ENCODE data around the gene UBAP1L.
A peak's percentile ranks its signal among the peaks of the same experiment; 100 is the strongest.
"Not testable (repeated sequence)": the region's sequence is repeated elsewhere in the genome, so short reads cannot be mapped to it uniquely, and the experiment has no call there.

The UBAP1L gene

DNA sequence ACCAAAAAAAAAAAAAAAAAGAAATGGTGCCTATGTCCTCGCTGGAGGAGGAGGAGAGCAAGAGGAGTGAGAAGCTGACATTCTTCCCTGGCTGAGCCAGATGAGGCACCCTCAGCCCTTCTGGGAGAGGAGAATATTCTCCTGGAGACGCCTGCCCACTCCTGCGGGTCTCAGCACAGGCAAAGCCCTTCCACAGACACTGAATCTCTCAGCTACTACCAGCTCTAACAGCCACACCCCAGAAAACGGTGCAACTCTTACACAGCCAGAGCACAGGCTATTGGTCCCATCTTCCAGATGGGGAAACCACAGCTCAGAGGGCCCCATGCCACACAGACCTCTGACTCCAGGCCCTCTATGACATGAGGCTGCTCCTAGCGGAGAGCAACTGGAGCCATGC, 52.9 kb downstream of the UBAP1L start:
- no peak for DNase-seq

DNA sequence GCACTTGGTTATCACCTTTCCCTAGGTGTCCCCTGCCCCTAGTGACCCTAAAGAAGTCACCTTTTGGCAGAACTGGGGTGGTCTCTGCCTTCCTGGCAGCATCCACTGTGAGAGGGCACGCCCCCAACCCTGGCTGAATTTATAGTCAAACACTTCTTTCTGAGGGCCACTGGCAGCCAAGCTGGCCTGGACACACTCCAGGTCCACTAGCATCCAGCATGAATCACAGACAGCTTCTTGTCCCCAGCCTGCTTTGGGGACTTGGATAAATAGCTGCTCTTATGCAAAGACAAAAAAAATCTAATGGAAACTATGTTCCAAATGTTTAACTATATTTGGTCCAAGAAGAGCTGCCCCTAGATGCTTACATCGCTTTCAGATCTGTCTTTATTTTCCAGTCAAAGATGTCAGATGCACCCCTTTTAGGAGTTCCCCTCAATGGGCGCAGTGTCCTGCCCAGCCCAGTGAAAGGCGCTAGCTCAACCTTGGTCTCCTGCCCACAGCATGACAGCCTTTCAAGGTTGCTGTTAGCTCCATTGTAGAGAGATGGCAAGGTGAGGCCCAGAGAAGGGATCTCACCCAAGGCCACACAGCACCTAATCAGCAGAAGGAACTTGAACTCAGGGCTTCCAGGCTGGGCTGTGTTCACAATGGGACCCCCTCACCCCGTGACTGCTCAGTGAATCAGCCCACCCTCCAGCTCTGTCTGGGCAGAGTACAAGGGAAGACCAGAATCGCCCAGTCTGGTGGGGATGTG, 54.2 kb downstream of the UBAP1L start:
- DNase-seq: no peak

DNA sequence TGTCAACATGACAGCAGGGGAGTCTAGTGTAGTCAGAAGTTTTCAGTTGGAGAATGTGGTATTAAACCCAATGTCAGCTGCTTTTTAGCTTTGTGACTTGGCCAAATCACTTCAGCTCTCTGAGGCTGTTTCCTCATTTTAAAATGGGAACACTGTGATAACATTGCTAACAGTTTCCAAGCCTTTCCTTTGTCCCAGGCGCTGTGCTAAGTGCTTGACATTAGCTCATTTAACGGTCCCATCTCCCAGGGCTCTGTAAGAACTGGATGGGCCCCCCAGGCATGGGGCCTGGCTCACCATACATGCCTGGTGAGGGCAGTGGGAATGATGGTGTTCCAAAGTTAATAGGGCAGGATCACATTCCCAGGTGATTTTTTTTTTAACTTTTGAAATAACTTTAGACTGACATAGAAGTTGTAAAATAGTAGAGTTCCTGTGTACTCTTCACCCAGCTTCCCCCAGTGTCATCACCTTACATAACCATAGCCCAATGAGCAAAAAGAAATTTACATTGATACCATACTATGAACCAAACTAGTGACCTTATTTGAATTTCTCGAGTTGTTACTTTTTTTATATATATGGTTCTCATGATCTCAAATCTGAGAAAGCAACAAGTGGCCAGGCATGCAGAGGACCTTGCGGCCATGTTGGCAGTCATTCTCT, 54.9 kb downstream of the UBAP1L start:
- DNase-seq: peak; percentile 6

DNA sequence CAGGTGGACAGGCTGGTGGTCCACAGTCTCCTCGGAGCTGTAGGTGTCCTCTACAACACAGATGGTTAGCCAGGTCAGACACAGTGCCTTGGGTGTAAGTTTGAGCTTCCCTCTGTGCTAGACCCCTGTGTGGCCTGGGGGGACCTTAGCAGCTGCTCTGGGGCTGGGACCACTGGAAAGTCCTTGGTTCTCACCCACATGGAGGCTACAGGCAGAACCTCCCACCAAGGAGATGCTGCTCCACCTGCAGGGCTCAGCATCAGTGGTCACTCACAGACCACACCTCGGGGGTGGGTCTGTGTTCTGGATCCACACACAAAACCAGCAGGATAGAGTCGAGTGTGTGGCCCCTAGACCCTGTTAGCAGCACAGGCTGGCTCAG, 55.6 kb downstream of the UBAP1L start:
- no peak for DNase-seq

DNA sequence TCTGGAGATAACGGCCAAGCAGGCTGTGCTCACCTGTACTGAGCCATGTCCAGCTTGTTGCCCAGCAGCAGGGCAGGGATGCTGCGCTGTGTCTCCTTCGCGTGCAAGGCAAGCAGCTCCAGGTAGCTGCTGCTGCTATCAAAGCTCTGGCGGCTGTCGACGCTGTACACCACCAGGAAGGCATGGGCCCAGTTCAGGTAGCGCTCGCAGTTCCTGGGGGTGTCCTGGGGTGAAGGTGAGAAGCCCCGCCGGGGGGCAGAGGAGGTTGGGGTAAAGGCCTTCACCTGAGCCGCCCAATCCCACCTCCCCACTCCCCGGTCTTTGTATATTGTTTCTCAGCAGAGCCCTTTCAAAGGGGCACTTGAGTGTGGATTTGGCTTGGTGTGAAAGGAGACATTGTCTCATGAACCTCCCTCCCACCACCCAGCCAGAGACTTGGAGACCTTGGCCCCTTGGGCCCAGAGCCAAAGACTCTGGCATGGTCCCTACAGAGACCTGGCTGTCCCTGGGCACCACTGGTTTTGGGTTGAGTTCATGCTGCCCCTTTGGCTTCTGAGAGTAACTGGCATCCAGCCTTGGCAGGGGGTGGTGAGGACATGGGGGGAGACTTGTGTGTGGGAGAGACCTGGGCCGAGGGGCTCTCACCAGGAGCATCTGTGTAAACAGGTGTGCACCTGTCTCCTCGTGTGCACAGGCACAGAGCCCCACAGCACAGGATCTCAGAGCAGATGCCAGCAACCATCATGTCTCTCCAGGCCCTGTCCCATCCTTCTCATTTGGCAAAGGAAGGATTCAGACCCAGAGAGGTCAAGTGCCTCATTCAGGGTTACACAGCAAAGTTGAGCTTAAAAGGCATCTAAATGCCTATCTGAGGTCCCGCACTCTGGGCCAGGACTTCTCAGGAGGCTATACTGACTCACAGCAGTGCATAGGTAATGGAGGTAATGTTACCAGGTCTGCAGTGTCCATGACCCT, 56.3 kb downstream of the UBAP1L start:
- no peak for DNase-seq

DNA sequence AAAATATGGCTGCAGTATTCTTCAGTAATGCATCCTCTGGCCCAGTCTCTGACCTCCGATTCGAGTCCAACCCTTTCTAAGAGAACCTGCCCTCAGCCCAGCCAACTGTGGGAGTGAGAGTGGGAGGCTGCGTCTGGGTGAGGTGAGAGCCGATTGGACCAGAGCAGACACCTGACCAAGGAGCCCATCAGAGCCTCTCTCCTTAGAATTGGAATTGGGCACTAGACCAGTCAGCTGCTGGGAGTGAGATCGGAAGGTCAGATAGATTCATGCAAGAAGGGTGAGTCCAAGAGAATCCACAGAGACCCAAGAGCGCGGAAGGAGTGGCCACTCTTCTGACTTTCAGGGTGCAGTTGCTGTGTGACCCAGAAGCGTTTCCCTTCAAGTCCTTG, 57.5 kb downstream of the UBAP1L start:
- no peak for DNase-seq

DNA sequence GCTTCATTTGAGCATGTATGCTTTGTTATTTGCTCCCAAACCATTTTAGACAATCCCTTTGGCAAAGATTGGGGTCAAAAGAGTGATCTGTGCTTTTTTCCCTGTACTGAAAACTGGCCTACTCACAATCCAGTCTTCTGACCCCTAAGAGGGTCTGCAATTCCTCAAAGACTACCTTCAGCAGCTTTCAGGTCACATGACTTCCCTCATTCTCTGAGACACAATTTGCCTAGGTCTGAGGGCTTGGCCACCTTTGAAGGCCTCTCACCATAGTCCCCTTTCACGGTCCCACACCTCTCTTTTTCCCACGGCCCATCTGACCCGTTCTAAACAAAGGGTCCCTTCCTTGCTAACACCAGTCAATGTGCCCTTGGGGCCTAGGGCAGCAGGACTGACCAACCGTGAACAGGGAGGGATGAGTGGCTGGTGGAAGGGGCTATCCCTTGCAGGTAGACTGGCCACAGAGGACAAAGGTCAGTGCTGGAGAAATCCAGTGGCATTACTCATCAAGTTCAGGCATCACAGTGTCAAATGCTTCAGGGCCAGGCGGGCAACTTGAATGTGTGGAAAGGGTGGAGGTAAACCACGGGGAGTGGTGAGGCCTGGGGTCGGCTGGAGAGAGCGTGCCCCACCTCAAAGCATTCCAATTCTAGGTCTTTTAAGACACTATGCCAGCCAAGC, 58.0 kb downstream of the UBAP1L start:
- no peak for DNase-seq

DNA sequence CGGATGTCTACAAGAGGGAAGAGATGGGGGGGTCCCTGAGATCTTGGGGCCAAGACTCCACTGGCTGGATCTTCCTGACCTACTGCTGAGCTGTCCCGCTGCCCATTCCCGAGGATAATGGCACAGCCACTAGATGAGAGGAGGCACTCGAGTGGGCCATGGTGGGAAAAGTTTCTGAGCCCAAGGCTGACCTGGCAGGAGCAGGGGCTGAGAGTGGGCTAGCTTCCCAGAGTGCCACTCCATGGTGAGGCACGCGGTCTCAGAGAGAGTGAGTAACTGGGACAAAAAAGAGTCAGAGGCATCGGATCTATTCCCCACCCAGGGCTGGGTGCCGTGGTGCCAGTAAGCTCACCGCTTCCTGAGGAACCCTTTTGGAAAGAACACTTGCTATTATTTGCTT, 58.9 kb downstream of the UBAP1L start:
- DNase-seq: no peak

DNA sequence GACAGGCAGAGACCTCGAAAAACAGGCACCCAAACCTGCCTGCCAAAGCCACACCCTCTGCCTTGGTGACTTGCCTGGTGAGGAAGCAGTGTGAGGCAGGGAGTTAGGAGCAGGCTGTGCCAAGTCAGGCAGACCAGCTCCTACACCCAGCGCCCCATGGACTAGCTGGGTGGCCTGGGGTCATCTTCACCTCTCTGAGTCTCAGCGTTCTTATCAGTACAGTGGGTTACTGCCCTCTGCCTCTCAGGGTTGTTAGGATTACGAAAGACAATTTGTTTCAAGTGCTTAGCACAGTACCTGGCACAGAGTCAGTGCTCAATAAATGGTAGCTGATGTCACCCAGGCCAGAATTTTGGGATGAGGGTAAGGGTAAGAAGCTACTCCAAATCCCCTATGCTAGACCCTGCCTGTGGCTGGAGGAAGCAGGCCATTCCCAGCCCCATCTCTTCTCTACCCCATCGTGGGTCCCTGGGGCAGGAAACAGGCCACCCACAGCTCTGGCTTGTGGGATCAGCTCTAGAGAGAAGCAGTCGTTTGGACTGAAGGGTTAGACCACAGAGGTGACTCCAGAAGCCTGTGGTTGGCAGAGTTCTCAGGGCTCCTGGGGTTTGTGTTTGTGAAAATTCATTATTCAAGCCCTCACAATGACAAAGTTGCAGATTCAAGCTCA, 59.7 kb downstream of the UBAP1L start:
- DNase-seq: no peak

DNA sequence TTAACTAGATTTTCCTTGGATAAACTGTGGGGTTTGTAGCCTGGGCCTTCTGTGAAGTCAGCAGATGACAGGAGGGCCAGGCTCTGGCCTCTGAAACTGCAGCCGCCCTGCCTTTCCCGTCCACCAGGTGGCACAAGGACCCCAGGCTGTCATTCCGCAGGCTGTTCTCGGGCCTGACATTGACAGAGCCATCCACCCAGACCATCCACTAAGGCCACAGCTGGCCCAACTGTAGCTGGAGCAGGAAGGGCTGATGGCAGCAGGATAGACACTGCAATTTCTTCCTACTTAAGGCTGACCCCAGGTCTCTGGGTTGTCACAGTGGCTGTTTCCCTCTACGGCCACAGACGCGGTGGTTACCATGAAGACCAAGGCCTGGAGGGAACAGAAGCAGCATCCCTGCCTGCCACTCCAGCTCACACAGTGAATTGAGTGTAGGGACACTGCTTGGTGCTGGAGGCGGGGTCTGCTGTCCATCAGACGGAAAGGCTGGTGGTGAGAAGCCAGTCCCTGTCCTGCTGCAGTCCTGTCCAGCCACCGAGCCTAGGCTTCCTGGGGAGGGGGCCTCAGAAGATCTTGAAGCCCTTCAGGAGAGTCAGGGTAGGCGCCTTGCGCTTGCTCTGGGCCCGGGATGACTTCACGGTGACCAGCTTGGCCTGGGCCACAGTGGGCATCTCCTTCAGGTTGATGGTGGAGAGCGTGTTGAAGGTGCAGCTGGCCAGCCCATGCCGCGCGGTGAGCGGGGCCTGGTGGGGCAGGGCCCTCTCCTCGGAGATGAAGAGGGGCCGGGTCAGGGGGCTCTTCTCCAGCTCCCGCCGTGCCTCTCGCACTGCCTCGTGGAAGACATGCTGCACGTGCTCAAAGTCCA, 60.4 kb downstream of the UBAP1L start:
- peak; percentile 72 for DNase-seq

DNA sequence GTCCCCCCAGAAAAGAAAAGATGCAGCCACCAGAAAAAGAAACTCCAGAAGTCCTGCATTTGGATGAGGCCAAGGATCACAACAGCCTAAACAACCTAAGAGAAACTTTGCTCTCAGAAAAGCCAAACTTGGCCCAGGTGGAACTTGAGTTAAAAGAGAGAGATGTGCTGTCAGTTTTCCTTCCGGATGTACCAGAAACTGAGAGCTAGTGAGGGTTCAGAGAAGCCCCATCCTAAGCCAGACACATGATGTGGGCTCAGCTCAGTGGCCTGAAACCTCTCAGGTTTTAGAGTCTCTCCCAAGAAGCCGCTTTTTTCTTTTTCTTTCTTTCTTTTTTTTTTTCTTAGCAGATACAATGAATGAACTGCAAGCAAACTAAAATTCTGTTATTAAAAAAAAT, 62.0 kb downstream of the UBAP1L start:
- DNase-seq: no peak

DNA sequence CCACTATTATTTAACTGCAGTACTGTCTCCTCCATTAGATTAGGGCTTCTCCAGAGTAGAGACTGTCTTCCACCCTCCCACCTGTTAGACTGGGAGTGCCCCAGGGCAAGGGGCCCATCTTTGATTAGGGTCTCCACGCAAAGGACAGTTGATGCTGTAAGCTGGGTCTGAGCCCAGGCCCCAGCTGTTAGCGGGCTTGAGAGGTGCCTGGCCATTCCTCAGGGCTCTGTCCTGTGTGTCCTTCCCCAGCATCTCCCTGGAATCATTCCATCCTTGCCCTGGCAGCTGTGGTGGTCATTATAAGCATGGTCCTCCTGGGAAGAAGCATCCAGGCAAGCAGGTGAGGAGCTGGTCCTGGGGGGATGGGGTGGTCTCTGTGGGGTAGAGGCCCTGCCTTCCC, 63.7 kb downstream of the UBAP1L start:
- no peak for DNase-seq

DNA sequence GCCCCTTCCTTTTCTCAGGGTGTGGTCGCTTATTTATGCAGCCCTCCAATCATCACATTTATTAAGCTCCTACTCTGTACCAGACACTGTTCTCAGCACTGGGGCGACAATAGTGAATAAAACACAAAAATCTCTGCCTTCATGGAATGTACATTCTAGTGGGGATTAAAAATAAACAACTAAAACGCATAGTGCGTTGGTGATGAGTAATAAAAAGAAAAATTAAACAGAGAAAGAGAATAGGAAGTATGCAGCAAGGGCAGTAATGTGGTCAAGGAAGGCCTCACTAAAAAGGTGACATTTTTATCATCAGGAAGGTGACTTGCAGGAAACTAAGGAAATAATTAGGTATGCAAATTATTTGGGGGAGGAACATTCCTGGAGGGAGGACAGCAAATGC, 64.7 kb downstream of the UBAP1L start:
- no peak for DNase-seq

DNA sequence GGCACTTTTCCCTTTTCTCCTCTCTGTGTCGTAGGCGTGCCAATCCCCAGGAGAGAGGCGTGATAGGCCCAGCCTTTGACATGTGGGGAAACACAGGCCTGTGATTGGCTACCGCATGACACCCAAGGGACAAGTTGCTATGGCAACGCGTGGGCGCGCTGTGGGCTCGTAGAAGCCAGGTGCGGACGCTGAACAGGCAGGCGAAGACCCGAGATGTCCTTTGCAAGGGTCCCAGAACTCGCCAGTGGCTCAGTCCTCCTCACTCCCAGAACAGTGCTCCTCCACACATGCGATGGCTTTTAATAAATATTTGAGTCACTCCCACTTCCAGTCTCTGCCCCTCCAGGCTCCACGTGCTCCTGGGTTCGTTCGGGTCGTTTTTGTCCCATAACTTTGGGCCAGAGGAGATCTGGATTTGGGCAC, 65.6 kb downstream of the UBAP1L start:
- DNase-seq: peak; percentile 83

DNA sequence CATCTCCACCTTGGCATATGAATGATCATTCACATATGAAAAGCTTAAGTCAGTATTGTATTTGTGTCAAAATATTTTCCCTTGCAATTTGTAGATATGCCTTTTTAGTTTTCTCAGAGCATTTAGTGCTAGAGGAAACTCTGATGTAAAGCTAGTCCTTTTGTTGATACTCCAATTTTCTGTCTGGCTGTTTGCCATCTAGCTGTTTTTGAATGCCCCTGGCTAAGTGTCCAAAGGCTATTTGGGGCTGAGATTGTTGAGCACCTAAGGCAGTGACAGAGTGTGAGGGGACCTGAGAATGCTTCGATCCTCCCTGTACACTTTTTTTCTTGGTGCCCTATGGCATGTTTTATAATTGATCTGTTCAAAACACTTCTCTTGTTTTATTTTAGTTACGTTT, 66.8 kb downstream of the UBAP1L start:
- no peak for DNase-seq

DNA sequence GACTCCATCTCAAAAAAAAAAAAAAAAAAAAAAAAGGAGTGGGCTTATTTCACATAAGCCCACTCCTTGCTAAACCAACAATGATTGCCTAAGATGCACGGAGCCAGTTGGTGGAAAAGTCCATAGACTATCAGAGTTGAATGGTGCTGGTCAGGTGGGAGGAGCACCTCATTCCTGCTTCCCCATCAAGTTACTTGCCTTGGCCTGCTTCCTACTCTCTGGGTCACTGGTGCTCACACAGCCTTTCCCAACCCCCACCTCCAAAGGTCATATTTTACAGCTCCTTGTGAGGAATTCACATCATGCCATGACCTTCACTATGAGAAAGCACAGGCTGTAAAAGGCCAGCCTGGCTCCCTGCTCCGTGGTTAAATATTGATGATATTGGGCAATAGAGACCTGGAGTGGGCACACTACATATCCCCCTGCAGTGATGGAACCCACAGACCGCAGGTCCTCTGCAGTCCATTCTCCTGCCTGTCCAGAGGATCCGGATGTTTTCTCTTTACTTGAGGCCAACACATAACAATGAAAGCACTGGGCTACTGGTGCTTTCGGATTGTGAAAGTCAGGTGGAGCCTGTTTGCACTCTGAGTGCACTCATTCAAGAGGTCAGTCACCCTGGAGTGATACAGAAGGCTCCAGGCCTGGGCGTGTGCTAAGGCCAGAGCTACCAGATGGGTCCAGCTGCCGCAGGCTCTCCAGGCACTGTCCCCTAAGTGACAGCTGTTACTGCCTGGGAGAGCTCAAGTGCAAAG, 70.1 kb downstream of the UBAP1L start, which contains the start of gene SLC51B:
TSS of gene SLC51B (plus strand) at position 664 of the 758 bp plus-strand sequence. CDS start 4,618 bp downstream, outside the sequence.
- DNase-seq: no peak

DNA sequence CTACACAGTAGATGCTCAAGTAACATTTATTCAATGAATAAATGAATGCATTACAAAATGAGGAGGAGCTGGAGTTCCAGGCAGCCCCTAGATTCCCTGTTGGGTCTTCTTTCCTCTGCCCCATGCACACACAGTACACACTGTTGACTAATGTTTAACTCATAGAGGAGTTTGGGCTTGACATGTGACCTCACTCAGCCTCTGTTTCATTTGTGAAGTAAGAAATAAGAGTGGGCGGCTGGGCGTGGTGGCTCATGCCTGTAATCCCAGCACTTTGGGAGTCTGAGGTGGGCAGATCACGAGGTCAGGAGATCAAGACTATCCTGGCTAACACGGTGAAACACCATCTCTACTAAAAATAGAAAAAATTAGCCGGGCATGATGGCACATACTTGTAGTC, 70.8 kb downstream of the UBAP1L start:
- DNase-seq: not testable (repeated sequence)

DNA sequence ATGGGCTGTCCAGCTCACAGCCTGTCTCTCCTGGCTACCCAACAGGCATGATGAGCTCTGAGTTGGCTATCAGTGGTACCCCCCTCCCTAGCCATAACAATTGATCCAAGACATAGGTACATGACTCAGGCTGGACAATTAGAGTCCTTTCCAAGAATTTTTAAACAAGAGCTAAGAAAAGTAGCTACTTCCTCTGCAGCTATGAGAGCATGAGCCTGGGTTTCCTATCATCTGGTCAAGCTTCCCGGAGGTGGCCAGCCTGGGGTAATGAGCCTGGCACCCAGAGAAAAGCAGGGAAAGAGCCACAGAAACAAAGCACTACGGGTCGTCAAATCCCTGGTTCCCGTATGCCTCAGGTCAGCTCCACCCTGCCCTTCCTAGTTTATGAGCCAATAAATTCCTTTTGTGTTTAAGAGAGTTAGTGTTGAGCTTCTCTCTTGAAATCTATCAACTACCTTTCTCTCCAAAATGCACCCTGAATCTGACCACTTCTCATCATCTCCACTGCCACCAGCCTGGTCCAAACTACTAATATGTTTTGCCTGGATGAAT, 72.1 kb downstream of the UBAP1L start:
- DNase-seq: no peak

Measured in OCI-M1 (cell line).